A204.1 (cell line): ENCODE results near the gene ANP32A.

ENCODE experiments used
- FAIRE-seq: peaks from 2 replicates; lab custom pipeline; 2012; peaks lifted over from hg19 to GRCh38; lab: Jason Lieb, UNC

Gene ANP32A

DNA sequence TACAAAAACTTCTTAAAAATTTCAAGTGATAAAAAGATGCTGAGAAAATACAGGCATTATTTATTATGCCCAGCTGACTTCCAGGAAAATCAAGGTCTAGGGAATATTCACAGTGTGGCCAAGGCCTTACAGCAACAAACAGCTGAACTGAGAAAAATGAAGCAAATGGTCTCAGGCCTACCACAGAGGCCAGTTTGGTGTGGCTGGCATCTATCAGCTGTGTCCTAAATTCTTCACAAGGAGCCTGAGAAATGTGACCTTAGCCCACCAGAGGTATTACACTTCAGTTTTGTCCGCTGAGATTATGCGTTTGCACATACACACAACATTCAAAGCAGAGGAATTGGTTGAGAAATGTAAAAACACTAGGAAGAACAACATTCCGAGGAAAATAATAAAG is 77.4 kb downstream of the ANP32A start:
- no peak for FAIRE-seq

DNA sequence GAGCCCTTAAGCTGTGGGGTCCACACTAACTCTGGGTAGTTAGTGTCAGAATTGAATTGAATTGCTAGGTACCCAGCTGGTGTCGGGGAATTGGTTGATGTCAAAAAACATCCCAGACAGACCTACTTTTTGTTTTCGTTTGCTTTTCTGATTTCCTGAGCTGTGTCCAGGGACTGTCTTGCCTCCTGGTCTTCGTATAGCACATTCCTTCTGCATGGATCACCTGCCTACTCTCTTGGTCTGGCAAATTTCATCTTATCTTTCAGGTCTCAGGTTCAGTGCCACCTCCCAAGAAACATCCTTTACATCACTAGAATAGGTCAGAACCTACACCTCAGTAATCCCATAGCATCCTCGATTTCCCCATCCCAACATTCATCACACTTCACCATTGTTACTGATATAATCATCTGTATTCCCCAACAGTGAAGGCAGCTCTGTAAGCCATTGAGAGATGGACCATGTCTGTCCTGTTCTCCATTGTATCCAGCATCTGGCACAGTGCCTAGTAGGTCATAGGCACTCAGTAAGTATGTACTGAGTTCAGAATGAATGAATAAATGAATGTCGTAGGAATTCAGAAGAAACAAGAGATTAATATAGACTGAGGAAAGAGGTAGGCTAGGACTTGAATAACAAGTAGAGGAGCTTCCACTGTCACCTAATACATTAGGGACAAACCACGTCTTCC is 81.2 kb downstream of the ANP32A start:
- FAIRE-seq: no peak

DNA sequence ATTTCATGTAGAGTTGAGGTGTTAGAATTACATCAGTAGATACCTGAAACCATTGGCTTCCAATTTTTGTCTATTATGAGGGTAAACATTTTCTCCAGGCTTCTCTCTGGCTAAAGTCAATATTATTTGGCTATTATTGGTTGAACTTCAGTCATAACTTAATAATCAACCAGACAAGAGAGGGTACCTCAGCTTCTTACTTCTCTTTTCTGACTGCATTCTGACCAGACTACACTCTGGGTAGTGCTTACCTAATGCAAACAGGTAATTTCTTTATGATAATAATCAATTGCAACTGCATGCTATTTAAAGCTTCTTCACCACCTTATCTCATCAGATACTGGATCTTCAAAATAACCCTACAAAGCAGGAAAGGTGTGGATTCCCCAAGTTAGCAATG is 85.1 kb downstream of the ANP32A start:
- no peak for FAIRE-seq

DNA sequence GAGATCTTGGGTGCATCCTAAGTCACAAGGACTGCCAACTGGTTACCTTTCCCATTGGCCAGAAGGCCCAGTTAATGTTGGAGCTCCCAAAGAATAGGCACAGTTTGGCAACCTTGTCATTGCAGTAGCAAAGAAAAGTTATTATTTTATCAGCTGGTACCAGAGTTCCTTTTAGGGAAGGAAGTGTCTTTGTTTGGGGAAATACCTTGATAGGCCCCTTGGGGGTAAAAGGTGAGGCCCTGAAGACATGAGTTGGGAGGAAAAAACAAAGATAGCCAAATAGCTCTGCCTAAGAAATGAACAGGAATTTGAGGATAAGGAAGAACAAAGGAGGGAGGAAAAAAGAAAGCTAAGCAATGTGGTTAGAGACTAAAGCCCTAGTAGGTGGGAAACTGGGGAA is 85.8 kb downstream of the ANP32A start:
- no peak for FAIRE-seq

DNA sequence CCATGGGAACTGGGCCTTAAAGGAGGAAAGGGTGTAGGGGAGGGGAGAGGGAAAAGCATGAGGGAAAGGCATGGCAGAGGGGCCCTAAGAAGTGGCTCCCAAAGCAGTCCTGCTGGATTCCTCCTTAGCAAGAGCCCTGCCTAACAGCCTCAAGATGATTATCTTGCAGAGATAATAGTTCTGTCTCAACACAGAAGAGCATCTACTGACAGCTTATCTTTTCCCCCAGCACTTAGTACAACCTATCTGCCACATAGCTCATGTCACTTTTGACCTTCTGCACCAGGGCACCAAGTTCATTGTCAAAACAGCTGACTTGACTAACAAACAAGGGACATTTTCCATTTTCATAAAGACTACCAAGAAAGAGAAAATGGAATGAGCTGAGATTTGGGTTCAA is 86.3 kb downstream of the ANP32A start:
- no peak for FAIRE-seq

DNA sequence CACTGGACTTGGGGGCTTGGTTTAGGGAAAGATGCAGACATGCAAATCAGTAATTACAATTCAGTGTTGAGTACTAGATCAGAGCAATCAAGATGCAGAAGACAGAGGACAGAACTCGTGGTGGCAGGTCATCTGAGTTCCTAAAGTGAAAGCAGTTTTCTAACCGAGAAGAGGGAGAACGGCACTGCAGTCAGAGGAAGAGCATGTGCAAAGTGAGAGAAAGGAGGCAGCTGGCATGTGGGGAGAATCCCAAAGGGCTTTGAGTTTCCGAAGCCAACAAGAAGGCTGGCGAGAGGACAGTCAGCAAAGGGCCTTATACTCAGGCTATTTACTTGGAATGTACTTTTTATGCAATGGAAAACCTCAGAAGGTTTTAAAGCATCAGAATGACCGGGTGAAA is 87.0 kb downstream of the ANP32A start:
- FAIRE-seq: no peak

DNA sequence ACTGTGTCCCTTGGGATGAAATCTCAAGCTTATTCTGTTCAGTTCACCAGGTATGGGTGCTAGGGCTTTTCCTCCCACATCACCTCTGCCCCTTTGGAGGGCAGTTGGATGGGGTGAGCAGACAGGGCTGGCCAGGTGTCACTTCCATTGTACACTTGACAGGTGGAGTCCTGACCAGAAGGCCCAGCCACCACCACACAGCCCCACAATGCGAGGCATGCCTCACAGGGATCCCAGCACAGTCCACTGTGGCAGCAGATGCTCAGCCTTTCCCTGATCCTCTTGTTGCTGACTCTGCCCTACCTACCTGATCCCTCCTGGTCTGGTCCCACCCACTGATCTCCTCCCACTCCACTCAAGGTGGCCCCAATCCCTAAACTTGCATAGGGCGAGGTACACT is 88.2 kb downstream of the ANP32A start:
- no peak for FAIRE-seq

DNA sequence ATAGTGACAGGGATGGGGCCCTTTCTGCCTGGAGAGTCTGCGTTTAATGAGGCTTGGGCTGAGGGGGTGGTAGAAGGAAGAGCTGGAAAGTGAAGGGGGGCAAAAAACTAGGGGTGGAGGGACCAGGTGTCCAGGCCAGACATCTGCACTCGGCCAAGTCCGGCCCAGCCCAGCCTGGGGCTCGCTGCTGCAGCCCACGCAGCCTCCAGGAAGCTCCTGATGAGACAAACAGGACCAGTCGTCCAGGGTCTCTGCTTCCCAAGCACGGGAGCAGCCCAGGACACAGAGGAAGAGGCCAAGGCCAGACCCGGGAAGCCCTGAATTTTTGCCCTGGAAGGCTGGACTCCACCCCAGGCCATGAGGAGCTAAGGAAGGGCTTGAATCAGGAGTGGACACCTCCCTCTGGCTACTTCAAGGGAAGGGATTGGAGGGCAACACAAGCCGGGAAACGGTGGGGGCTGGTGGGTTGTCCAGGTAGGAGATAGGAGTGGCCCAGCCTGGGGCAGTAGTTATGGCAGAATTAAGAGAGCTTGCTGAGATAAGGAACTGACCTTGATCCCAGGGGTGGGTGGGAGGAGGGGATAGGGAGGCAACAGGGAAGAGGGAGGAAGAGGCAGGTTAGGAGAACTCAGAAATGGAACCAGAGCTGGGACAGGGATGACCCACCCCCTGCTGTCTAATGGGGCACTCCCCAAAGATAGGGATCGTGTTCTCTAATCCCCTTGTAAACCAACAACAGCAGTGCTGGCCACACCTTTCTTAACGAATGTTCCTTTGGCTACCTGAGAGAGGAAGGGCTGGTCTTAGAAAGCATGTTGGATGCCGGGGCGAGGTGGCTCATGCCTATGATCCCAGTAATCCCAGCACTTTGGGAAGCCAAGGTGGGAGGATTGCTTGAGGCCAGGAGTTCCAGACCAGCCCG is 89.5 kb downstream of the ANP32A start:
- FAIRE-seq: no peak

DNA sequence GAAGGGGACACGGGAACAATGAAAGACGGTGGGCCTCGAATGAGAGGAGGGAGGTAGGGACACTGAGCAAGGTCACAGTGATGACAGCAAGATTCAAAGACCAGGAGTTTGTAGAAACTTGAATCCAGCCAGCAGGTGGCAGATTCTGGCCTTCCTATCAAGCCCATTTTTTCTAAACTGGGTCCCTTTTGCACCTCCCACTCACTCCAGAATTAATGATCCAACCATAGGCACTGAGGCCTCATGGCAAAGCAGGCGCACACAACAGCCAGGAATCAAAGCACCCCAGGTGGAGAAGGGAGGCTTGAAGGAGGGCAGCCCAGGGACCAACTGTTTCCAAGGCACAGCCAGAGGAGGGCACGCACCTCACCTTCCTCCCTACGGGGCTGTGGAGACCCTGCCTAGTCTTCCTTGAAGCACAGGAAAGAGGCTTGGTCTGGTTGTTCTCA is 90.2 kb downstream of the ANP32A start:
- FAIRE-seq: no peak

DNA sequence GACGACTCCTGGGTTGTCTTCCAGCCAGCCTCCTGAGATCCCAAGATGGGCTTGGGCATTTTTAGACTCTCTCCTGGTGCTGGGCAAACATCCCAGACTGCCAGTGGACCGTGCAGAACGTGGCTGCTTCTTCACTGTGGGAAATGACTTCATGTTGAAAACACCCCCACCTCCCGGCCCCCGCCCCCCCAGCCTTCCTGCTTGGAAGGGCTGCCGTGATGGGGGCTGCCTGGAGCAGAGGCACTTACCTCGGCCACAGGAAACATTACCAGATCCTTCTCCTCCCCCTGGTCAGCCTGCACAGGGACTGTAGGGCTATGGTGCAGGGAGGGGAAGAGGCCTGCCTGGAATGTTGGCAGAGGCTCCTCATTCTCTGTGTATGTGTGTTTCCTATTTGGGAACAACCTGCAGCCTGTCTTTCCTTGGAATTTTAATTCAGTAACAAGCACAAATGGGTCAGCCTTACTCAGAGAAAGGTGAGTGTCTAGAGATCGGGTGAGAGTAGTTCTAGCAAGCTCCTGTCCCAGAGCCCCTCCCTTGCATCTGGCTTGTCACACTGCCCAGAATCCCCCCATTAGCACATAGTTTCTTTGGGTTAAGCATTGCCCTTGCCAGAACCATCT is 90.8 kb downstream of the ANP32A start:
- no peak for FAIRE-seq
